Measurements from ENCODE around the gene DNMT3A. TPM values are rescaled to one million over a fixed set of nuclear protein-coding genes. Genes with fewer than 3 reads are reported as not detected.

The DNMT3A gene
- total RNA-seq, 4 donors from 2014 or later = 5.9 to 14.1 (median 8.0) TPM

DNA sequence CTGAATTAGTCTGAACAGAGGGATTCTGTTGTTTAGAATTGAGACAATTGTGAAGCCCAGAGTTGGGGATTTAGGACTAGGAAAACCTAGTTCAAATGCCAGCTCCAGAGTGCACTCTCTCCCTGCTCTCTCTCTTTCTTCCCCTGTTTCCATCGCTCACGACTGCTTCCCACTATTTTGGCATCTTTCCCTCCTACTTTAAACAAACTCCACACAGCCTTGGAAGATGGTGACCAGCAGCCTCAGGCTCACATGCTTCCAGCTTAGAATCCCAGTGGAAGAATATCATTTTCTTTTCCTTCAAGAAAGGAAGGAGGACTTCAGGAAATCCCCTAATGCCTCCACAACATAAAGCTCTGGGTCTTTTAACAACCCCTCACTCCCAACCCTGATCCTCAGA lies 6.1 kb upstream of the DNMT3A start:
- intact Hi-C loops (cut with DNase I; ENCODE audit: low total_unique reads) = loop anchor here (10.0 kb wide), 1 partner anchor 373 kb away; the partner anchor contains the start of gene DNAJC27
- in situ Hi-C loops (cut with MboI; ENCODE audit: low sequenced_read_pairs in 4 of 4) = loop anchor here in 1 of 4 donors (5.0 kb wide), 1 partner anchor 174 kb away; no protein-coding TSS in a partner anchor
- no peak for ATAC-seq

DNA sequence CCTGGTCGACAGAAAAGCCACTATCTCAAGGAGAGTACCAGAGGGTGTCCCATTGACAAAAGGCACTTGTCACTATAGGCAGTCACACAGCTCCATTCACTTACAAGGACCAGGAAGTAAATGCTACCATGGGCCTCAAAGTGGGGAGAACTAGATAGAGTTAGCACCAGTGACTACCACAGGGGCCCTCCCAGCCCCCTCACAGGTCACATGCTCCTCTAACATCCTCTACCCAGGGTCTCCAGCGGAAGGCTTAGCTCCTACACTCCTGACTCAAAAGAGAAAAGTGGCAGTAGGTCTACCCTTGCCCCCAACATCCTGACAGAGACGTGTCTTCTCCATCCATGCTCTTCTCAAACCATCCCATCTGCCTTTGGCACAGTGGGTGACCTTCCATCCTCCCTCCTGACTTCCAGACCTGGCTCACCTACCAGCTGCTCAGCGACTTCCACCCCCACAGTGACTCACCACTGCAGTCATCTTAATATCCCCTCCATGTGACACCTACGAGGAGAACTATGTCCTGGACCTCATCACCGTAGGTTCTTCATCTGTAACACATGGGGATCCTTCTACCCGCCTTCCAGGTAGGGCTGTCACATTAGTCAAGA lies 5.6 kb upstream of the DNMT3A start:
- peak in 1 of 2 donors; percentile 53 for DNase-seq
- Histone ChIP-seq H3K4me1 (peaks cover 4 to 8% of the 10 kb centered on the region in 2 donors), H3K27ac (no peak overlapping the region), H3K27me3 (no peaks in the 10 kb centered on the region), H3K9me3 (no peaks in the 10 kb centered on the region), H3K36me3 (no peaks in the 10 kb centered on the region), H3K4me3 (no peak overlapping the region)
- in situ Hi-C loops (cut with MboI; ENCODE audit: low sequenced_read_pairs in 4 of 4) (loop anchor here in 1 of 4 donors (5.0 kb wide), 1 partner anchor 175 kb away; no protein-coding TSS in a partner anchor), intact Hi-C loops (cut with DNase I; ENCODE audit: low total_unique reads) (loop anchor here (10.0 kb wide), 1 partner anchor 373 kb away; the partner anchor contains the start of gene DNAJC27)
- TF ChIP-seq, protein P1, sequence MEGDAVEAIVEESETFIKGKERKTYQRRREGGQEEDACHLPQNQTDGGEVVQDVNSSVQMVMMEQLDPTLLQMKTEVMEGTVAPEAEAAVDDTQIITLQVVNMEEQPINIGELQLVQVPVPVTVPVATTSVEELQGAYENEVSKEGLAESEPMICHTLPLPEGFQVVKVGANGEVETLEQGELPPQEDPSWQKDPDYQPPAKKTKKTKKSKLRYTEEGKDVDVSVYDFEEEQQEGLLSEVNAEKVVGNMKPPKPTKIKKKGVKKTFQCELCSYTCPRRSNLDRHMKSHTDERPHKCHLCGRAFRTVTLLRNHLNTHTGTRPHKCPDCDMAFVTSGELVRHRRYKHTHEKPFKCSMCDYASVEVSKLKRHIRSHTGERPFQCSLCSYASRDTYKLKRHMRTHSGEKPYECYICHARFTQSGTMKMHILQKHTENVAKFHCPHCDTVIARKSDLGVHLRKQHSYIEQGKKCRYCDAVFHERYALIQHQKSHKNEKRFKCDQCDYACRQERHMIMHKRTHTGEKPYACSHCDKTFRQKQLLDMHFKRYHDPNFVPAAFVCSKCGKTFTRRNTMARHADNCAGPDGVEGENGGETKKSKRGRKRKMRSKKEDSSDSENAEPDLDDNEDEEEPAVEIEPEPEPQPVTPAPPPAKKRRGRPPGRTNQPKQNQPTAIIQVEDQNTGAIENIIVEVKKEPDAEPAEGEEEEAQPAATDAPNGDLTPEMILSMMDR (IDR thresholded peaks at IDR 0.05 in 4 of 5, conservative IDR thresholded peaks at IDR 0.05 in 1 of 5) = no peak
- TF ChIP-seq POLR2A (IDR thresholded peaks at IDR 0.05) = no peak
- peak; percentile 63 to 73 for ATAC-seq

More for the DNA sequence above, 6.1 kb upstream of the DNMT3A start:
- H3K4me1 ChIP-seq = peaks cover 0 to 8% of the 10 kb centered on the region in 2 donors
- H3K27ac ChIP-seq = no peak overlapping the region
- no peaks in the 10 kb centered on the region for H3K9me3 ChIP-seq
- H3K4me3 ChIP-seq = no peak overlapping the region
- no peak for DNase-seq
- H3K27me3 ChIP-seq = no peaks in the 10 kb centered on the region
- TF ChIP-seq, protein P1 (IDR thresholded peaks at IDR 0.05 in 4 of 5, conservative IDR thresholded peaks at IDR 0.05 in 1 of 5) = no peak
- TF ChIP-seq POLR2A (IDR thresholded peaks at IDR 0.05) = no peak
- H3K36me3 ChIP-seq = no peaks in the 10 kb centered on the region

DNA sequence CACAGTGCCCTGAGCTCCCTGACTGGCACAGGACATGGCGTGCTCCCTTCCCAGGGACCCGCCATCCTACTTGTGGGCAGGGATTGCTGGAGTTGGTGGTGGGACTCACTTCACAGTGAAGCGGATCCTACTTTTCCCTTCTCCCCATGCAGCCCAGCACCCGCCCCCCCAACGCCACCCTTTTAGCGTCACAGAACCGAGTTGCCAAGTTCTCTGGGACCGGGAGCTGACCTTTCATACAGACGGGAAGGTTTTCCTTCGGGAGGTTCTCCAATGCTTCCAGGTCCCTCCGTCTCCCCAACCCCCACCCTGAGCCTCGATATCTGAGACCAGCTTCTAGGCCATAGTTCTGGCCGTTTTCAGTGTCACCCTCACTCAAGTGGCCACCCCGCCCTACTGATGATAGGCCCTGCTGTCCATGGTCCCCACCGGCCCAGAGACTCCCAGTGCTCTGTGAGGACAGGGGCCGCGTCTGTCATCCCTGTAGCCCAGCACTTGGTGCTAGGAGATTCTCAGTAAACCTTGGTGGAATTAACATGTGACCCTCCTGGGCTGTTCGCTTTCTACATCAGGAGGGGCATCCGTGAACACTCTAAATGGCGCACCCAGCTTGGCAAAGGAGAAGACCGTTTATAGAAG lies 1.6 kb upstream of the DNMT3A start:
- no peak overlapping the region for H3K4me3 ChIP-seq
- no peaks in the 10 kb centered on the region for H3K9me3 ChIP-seq
- DNase-seq (no peak), ATAC-seq (no peak)
- intact Hi-C loops (cut with DNase I; ENCODE audit: low total_unique reads) = loop anchor here (10.0 kb wide), 1 partner anchor 369 kb away; the partner anchor contains the start of gene DNAJC27
- TF ChIP-seq, protein P1 (IDR thresholded peaks at IDR 0.05 in 4 of 5, conservative IDR thresholded peaks at IDR 0.05 in 1 of 5) = no peak
- no peak for TF ChIP-seq POLR2A (IDR thresholded peaks at IDR 0.05)
- no peaks in the 10 kb centered on the region for H3K36me3 ChIP-seq
- H3K27me3 ChIP-seq = no peaks in the 10 kb centered on the region
- in situ Hi-C loops (cut with MboI; ENCODE audit: low sequenced_read_pairs in 4 of 4) = no loop called here
- peak overlapping the region in 2 of 4 donors; percentile 84 to 90 for H3K27ac ChIP-seq
- peaks cover 20 to 24% of the 10 kb centered on the region in 2 donors for H3K4me1 ChIP-seq

DNA sequence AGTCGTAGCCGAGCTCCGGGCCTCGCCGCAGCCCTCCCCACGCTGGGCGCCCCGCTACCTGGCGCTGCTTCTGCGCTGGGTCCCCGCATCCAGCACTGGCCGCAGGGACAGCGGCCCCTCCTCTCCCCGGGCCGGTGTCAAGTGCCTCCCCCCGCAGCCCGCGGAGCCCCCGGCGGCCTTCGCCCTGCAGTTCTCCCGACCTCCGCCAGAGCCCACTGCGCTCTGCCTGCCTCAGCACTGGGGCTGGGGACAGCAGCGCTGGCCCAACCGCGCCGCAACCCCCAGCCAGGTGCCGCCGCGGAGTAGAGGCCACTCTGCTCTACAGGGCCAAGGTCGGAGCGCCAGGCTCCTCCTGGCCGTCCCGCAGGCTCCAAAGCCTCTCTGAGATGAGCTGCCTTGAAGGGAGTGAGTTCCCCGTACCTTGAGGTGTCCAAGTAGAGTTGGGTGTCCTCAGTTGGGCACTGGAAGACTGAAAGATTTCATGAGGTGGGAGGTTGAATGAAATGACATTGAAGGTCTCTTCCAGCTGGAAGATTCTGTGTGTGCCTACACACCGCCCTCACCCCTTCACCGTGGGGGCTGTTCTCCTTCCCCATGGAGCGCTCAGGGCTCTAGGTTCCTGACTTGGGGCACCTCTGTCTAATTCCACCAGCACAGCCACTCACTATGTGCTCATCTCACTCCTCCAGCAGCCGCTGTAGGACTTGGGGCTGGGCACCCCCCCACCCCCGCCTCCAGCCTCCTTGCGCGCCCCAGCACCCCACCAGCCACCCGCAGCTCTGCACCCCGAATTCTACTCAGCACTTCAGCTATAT lies 854 bp upstream of the DNMT3A start:
- Histone ChIP-seq H3K36me3 (no peaks in the 10 kb centered on the region), H3K4me3 (peak overlapping the region; percentile 47 to 72 (median 68)), H3K9me3 (no peaks in the 10 kb centered on the region), H3K27me3 (no peaks in the 10 kb centered on the region), H3K27ac (peak overlapping the region; percentile 83 to 90 (median 86)), H3K4me1 (peaks cover 24 to 32% of the 10 kb centered on the region in 2 donors)
- ATAC-seq = peak; percentile 51 to 67
- TF ChIP-seq, protein P1 (IDR thresholded peaks at IDR 0.05 in 4 of 5, conservative IDR thresholded peaks at IDR 0.05 in 1 of 5) = peak; percentile 98 to 100 (median 99)
- peak; percentile 82 to 87 for TF ChIP-seq POLR2A (IDR thresholded peaks at IDR 0.05)
- in situ Hi-C loops (cut with MboI; ENCODE audit: low sequenced_read_pairs in 4 of 4) (no loop called here), intact Hi-C loops (cut with DNase I; ENCODE audit: low total_unique reads) (loop anchor here (1.0 to 10.0 kb wide), 5 partner anchors 20 to 368 kb away; partner anchors contain the start of gene DNAJC27)
- peak; percentile 76 to 86 for DNase-seq
